B cell (primary cell): ENCODE measurements around the gene MPP1. TPM values are rescaled to one million over a fixed set of nuclear protein-coding genes. Genes with fewer than 3 reads are reported as not detected.

Source experiments
- ATAC-seq: fragments of 200-7000 bp; cut with Tn5 transposase; one replicate; pipeline ENCODE4 v1.10.0; 2021; ENCODE audit warnings: low read depth, mild to moderate bottlenecking, moderate number of reproducible peaks, moderate library complexity
- CTCF ChIA-PET: fragments of 350-600 bp; sonication (Branson Sonifier 250); formaldehyde crosslinking; loops from one replicate; lab custom pipeline; 2021; ENCODE audit warnings: antibody characterized with exemption, inconsistent platforms; lab: Charles Lee
- POLR2A ChIA-PET: fragments of 350-600 bp; sonication (Branson Sonifier 250); formaldehyde crosslinking; loops from one replicate; lab custom pipeline; 2021; ENCODE audit warnings: antibody characterized with exemption; lab: Charles Lee
- DNase-seq: peaks from one replicate; pipeline ENCODE4 v3.0.0; 2013
- H2AFZ ChIP-seq: 2 replicates; pipeline ENCODE4 v1.6.1; 2012; ENCODE audit warnings: mild to moderate bottlenecking, low read depth, low read length; ENCODE audit not compliant: insufficient read depth, poor library complexity, severe bottlenecking
- H3K27ac ChIP-seq, 2 donors: 1 replicate in 1 of 2; 2 replicates in 1 of 2; pipeline ENCODE4 v1.5.1; 2012 to 2013; ENCODE audit warnings: low read length in 2 of 2, mild to moderate bottlenecking in 2 of 2, moderate library complexity in 1 of 2
- H3K27me3 ChIP-seq, 4 experiments: fragments of 200-600 bp in 1 of 4; sonication (generic) in 1 of 4; replicated peaks in 1 of 4; 1 replicate in 2 of 4; 2 replicates in 2 of 4; pipeline versions ENCODE4 v1.6.1 to v1.7.0; 2013 to 2016; ENCODE audit warnings: low read length in 3 of 4, mild to moderate bottlenecking in 2 of 4, mixed read lengths in 1 of 4, moderate library complexity in 1 of 4; ENCODE audit not compliant: insufficient read depth in 4 of 4, control insufficient read depth in 3 of 4; ENCODE audit errors: control extremely low read depth in 1 of 4
- H3K36me3 ChIP-seq, 2 experiments: replicated peaks in 1 of 2; 1 replicate in 1 of 2; 2 replicates in 1 of 2; pipeline versions ENCODE4 v1.6.1 to v1.7.1; 2013; ENCODE audit warnings: low read length in 1 of 2; ENCODE audit not compliant: insufficient read depth in 2 of 2, control insufficient read depth in 1 of 2; ENCODE audit errors: control extremely low read depth in 1 of 2, extremely low read depth in 1 of 2
- H3K4me1 ChIP-seq, 2 donors: fragments of 200-600 bp in 1 of 2; sonication (generic) in 1 of 2; 1 replicate in 1 of 2; 2 replicates in 1 of 2; pipeline versions ENCODE4 v1.5.1 to v1.6.1; 2013 to 2017; ENCODE audit warnings: low read length in 2 of 2; ENCODE audit not compliant: control insufficient read depth in 2 of 2, insufficient read depth in 2 of 2
- H3K4me2 ChIP-seq: replicated peaks from 2 replicates; pipeline ENCODE3; 2012; ENCODE audit warnings: mild to moderate bottlenecking, low read depth, low read length; ENCODE audit not compliant: poor library complexity, severe bottlenecking
- H3K4me3 ChIP-seq, 5 experiments: fragments of 200-600 bp in 1 of 5; sonication (generic) in 1 of 5; 1 replicate in 3 of 5; 2 replicates in 2 of 5; pipeline versions ENCODE4 v1.5.1 to v1.7.0; 2011 to 2016; ENCODE audit warnings: low read length in 4 of 5, mild to moderate bottlenecking in 4 of 5, low read depth in 2 of 5, control low read depth in 1 of 5, moderate library complexity in 1 of 5; ENCODE audit not compliant: insufficient read depth in 1 of 5; ENCODE audit errors: control extremely low read depth in 1 of 5, extremely low read depth in 1 of 5
- H3K79me2 ChIP-seq: fragments of 200-600 bp; sonication (generic); one replicate; pipeline ENCODE4 v1.6.0; 2016; ENCODE audit warnings: low read length; ENCODE audit not compliant: control insufficient read depth, insufficient read depth
- H3K9ac ChIP-seq: fragments of 200-600 bp; sonication (generic); 2 replicates; pipeline ENCODE4 v1.6.1; 2017; ENCODE audit warnings: mild to moderate bottlenecking, low read length, moderate library complexity
- H3K9me3 ChIP-seq, 3 donors: one replicate each; pipeline versions ENCODE4 v1.6.1 to v1.7.1; 2013; ENCODE audit warnings: low read length in 2 of 3; ENCODE audit not compliant: control insufficient read depth in 2 of 3, insufficient read depth in 1 of 3; ENCODE audit errors: control extremely low read depth in 1 of 3
- H4K20me1 ChIP-seq: 2 replicates; pipeline ENCODE4 v1.6.0; 2012; ENCODE audit warnings: mild to moderate bottlenecking, low read length; ENCODE audit not compliant: insufficient read depth, control insufficient read depth, poor library complexity, severe bottlenecking
- H3K27ac Mint-ChIP-seq: one replicate; pipeline ENCODE4 v1.8.0; 2021; ENCODE audit warnings: mixed read lengths
- H3K27me3 Mint-ChIP-seq: one replicate; pipeline ENCODE4 v1.8.0; 2021; ENCODE audit warnings: mixed read lengths
- H3K4me1 Mint-ChIP-seq: one replicate; pipeline ENCODE4 v1.8.0; 2021; ENCODE audit warnings: mixed read lengths
- H3K4me3 Mint-ChIP-seq: one replicate; pipeline ENCODE4 v1.8.0; 2021; ENCODE audit warnings: mixed read lengths
- H3K9me3 Mint-ChIP-seq: one replicate; pipeline ENCODE4 v1.8.0; 2022; ENCODE audit warnings: mixed read lengths; ENCODE audit not compliant: insufficient read depth
- CTCF ChIP-seq: fragments of 200-600 bp; IDR thresholded peaks from one replicate; pipeline ENCODE4 v1.8.0; 2022; ENCODE audit warnings: antibody characterized with exemption, mild to moderate bottlenecking
- EZH2 ChIP-seq: IDR thresholded peaks from 2 replicates; pipeline ENCODE4 v1.6.1; 2012; ENCODE audit warnings: borderline replicate concordance, low read depth, mild to moderate bottlenecking, moderate library complexity, low read length; ENCODE audit not compliant: insufficient read depth, poor library complexity, severe bottlenecking
- WGBS: methylation state at CpG from one replicate; pipeline ENCODE4 v1.1.5; 2013; ENCODE audit warnings: missing lambda C conversion rate; ENCODE audit not compliant: insufficient coverage; 5-methylcytosine and 5-hydroxymethylcytosine counted together
- intact Hi-C: fragments of 100-400 bp; cut with micrococcal nuclease; formaldehyde crosslinking; loops from one replicate; pipeline ENCODE4 v1.10.0; 2022
- polyA minus RNA-seq: library from RNA; depleted of rRNA, polyadenylated mRNA; stranded (reverse); fragments of >200 nt; gene quantifications from 2 replicates; pipeline ENCODE4 v1.2.3, GENCODE V29; 2012
- polyA plus RNA-seq: library from polyadenylated mRNA; depleted of rRNA; stranded (reverse); fragments of >200 nt; gene quantifications from 2 replicates; pipeline ENCODE4 v1.2.3, GENCODE V29; 2012
- total RNA-seq, 2 donors: library from RNA; stranded (reverse); fragments of 120-200 nt in 1 of 2; gene quantifications; 1 replicate in 1 of 2; 2 replicates in 1 of 2; pipeline versions ENCODE4 v1.2.3 to v1.2.4, GENCODE V29; 2013 to 2022

Gene MPP1
- total RNA-seq (7.2 and 7.7 TPM in 2 replicates), polyA plus RNA-seq (5.0 and 7.4 TPM in 2 replicates), polyA minus RNA-seq (4.3 and 15.6 TPM in 2 replicates)
- total RNA-seq (2013), result 18.5 TPM

GRCh38 chrX:154804957-154805695, at the start of gene MPP1:
MPP1 (minus strand) TSS chrX:154805485; CDS start chrX:154805373, 112 bp downstream.
- no peaks in the 10 kb centered on the region for H3K9me3 ChIP-seq
- peak within 1 kb of the TSS; percentile 37 for H3K27ac Mint-ChIP-seq
- peak within 1 kb of the TSS; percentile 86 for H3K4me2 ChIP-seq
- no peaks in the 10 kb centered on the region for H3K9me3 Mint-ChIP-seq
- peaks cover 22% of the 10 kb centered on the region for H3K4me1 Mint-ChIP-seq
- intact Hi-C loops, result loop anchor here (1.0 to 10.0 kb wide), 3 partner anchors 42 to 220 kb away; partner anchors contain the start of genes F8 and FUNDC2
- H3K27ac ChIP-seq, result no peak within 1 kb of the TSS
- H2AFZ ChIP-seq, result peak within 1 kb of the TSS; percentile 79
- DNase-seq (peak; percentile 82), ATAC-seq (peak; percentile 100)
- ChIA-PET CTCF (interaction anchor here (0.6 to 1.6 kb wide), 4 partner anchors 13 to 867 kb away, joined by 3 to 5 read pairs (median 4); no protein-coding TSS in a partner anchor), POLR2A (no interaction called here)
- under 1% methylated on average over 56 of the region's 65 CpGs for WGBS
- H4K20me1 ChIP-seq, result no peaks in the 10 kb centered on the region
- H3K4me1 ChIP-seq, result peaks cover 16 to 21% of the 10 kb centered on the region in 2 donors
- H3K27me3 ChIP-seq, result no peaks in the 10 kb centered on the region
- H3K79me2 ChIP-seq, result no peaks in the 10 kb centered on the region
- peak within 1 kb of the TSS; percentile 68 for H3K9ac ChIP-seq
- H3K4me3 Mint-ChIP-seq, result peak within 1 kb of the TSS; percentile 85
- H3K4me3 ChIP-seq, result peak within 1 kb of the TSS; percentile 49 to 69 (median 65)
- no peaks in the 10 kb centered on the region for H3K27me3 Mint-ChIP-seq
- no peaks in the 10 kb centered on the region for H3K36me3 ChIP-seq
- TF ChIP-seq EZH2, result no peak
- TF ChIP-seq CTCF, result no peak
